Keratinocyte (primary cell): ENCODE data around the gene TRAF5. TPM values are rescaled to one million over a fixed set of nuclear protein-coding genes. Genes with fewer than 3 reads are reported as not detected.
A peak's percentile ranks its signal among the peaks of the same experiment; 100 is the strongest.

Experiments used
- DNase-seq: peaks from one replicate; pipeline ENCODE4 v3.0.0-alpha.2; 2011; ENCODE audit warnings: low read depth, missing footprints, low spot score
- FAIRE-seq: peaks from 2 replicates; lab custom pipeline; 2011; peaks lifted over from hg19 to GRCh38; lab: Jason Lieb, UNC
- H2AFZ ChIP-seq: 2 replicates; pipeline ENCODE4 v1.6.0; 2012; ENCODE audit warnings: low read length, control low read depth, inconsistent platforms; ENCODE audit not compliant: control insufficient read depth
- H3K27ac ChIP-seq: 2 replicates; pipeline ENCODE4 v1.5.1; 2011; ENCODE audit warnings: low read length; ENCODE audit not compliant: control insufficient read depth, insufficient read depth
- H3K27me3 ChIP-seq: 3 replicates; pipeline ENCODE4 v1.6.0; 2011; ENCODE audit warnings: low read length; ENCODE audit not compliant: control insufficient read depth, insufficient read depth; ENCODE audit errors: extremely low read depth
- H3K36me3 ChIP-seq, 2 experiments: 2 replicates in 1 of 2; 3 replicates in 1 of 2; pipeline ENCODE4 v1.5.1; 2011; ENCODE audit warnings: low read length in 2 of 2, mild to moderate bottlenecking in 1 of 2; ENCODE audit not compliant: control insufficient read depth in 2 of 2, insufficient read depth in 2 of 2; ENCODE audit errors: extremely low read depth in 1 of 2
- H3K4me1 ChIP-seq: 3 replicates; pipeline ENCODE4 v1.5.1; 2011; ENCODE audit warnings: low read length; ENCODE audit not compliant: control insufficient read depth, insufficient read depth; ENCODE audit errors: extremely low read depth
- H3K4me2 ChIP-seq: 3 replicates; pipeline ENCODE4 v1.6.0; 2011; ENCODE audit warnings: low read depth, low read length; ENCODE audit not compliant: control insufficient read depth, insufficient read depth; ENCODE audit errors: extremely low read depth
- H3K4me3 ChIP-seq, 3 experiments: fragments of 200-600 bp in 1 of 3; sonication (generic) in 1 of 3; 2 replicates in 2 of 3; 3 replicates in 1 of 3; pipeline ENCODE4 v1.5.1; 2011 to 2016; ENCODE audit warnings: low read length in 3 of 3, mild to moderate bottlenecking in 3 of 3, control low read depth in 2 of 3, inconsistent platforms in 1 of 3, low read depth in 1 of 3, mixed read lengths in 1 of 3, mixed run types in 1 of 3, moderate library complexity in 1 of 3; ENCODE audit not compliant: control insufficient read depth in 2 of 3, insufficient read depth in 2 of 3; ENCODE audit errors: extremely low read depth in 1 of 3
- H3K79me2 ChIP-seq: 2 replicates; pipeline ENCODE4 v1.6.0; 2012; ENCODE audit warnings: low read length; ENCODE audit not compliant: control insufficient read depth, insufficient read depth
- H3K9ac ChIP-seq: 3 replicates; pipeline ENCODE4 v1.6.0; 2011; ENCODE audit warnings: low read length; ENCODE audit not compliant: control insufficient read depth, insufficient read depth; ENCODE audit errors: extremely low read depth
- H3K9me1 ChIP-seq: 3 replicates; pipeline ENCODE4 v1.6.0; 2011; ENCODE audit warnings: low read length; ENCODE audit not compliant: control insufficient read depth, insufficient read depth; ENCODE audit errors: extremely low read depth
- H3K9me3 ChIP-seq: 2 replicates; pipeline ENCODE4 v1.5.1; 2012; ENCODE audit warnings: low read depth, low read length; ENCODE audit not compliant: control insufficient read depth
- H4K20me1 ChIP-seq: 3 replicates; pipeline ENCODE4 v1.6.0; 2011; ENCODE audit warnings: low read length; ENCODE audit not compliant: control insufficient read depth, insufficient read depth; ENCODE audit errors: extremely low read depth
- EZH2 ChIP-seq: IDR thresholded peaks from one replicate; pipeline ENCODE4 v1.6.1; 2012; ENCODE audit warnings: inconsistent platforms, mild to moderate bottlenecking, low read length, moderate library complexity
- dilution Hi-C: fragments of 300-500 bp; cut with MboI; formaldehyde crosslinking; loops from one replicate; pipeline ENCODE4 v1.7.0; 2020; ENCODE audit warnings: low sequenced_read_pairs; ENCODE audit not compliant: extremely low pct_ligation_motif_present
- polyA plus RNA-seq, 5 experiments: library from polyadenylated mRNA; depleted of rRNA in 3 of 5; stranded (reverse) in 3 of 5; stranded (forward) in 1 of 5; unstranded in 1 of 5; fragments of >200 nt; gene quantifications; 1 replicate in 1 of 5; 2 replicates in 3 of 5; 3 replicates in 1 of 5; pipeline versions ENCODE4 v1.2.1 to v1.2.3, GENCODE V29; 2011 to 2012; ENCODE audit warnings: missing spikeins in 2 of 5, low read depth in 1 of 5, low replicate concordance in 1 of 5
- TF ChIP-seq, protein P1 (sequence below), 3 experiments: IDR thresholded peaks in 1 of 3; conservative IDR thresholded peaks in 1 of 3; optimal IDR thresholded peaks in 1 of 3; 2 replicates in 2 of 3; 3 replicates in 1 of 3; pipeline versions ENCODE3 to v1.5.1; 2011; ENCODE audit warnings: low read length in 3 of 3, mild to moderate bottlenecking in 3 of 3, moderate library complexity in 2 of 3, control low read depth in 1 of 3, inconsistent platforms in 1 of 3; ENCODE audit not compliant: insufficient read depth in 2 of 3; ENCODE audit errors: extremely low read depth in 1 of 3

Gene TRAF5
- polyA plus RNA-seq, 1 donor (not counting 4 experiments of a cell fraction or from before 2014, with no cell fraction given), result 2.1 TPM

DNA sequence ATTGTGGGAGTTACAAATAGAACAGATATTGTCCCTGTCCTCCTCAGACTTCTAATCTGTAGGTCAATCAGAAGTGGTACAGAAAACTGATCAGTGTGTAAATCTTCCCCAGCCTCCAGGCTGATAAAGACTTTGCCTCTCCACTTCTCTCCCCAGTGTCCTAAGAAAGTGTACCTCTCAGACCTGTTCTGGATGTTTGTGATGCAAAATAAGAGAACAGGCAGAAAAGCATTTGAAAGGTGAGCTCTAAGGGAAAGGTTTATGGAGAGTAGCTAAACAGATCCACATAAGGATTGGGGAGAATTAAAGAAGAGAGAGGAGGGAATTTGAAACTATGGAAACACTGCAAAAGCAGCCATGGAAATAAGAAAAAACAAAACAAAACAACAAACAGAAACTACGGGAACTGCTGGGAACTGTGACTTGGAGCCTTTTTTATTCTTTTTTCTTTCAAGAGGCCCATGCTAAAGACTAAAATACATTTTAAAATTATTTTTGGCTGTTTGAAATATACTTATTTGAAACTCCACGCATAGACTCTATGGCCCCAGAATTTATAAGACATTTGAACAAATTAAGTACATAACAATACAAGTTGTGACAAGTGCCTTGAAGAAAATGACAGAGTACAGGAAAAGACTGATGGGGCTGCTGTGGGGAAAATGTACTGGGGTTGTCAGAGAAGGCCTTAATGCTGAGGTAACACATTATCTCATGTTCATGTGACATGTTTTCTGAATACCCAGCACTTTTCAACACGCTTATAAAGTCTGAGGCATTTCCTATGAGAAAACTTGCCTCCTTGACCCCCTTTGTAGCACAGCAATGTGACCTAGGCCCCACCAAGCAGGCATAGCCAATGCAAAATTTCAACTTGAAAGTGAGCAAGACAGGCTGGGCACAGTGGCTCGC is 51.2 kb downstream of the TRAF5 start:
- Histone ChIP-seq H3K79me2 (no peaks in the 10 kb centered on the region), H3K4me3 (no peak overlapping the region), H3K9ac (no peak overlapping the region), H2AFZ (no peak overlapping the region), H3K36me3 (no peaks in the 10 kb centered on the region), H4K20me1 (no peaks in the 10 kb centered on the region), H3K4me2 (no peak overlapping the region), H3K9me1 (no peaks in the 10 kb centered on the region), H3K4me1 (peaks cover 10% of the 10 kb centered on the region), H3K27ac (no peak overlapping the region), H3K9me3 (no peaks in the 10 kb centered on the region), H3K27me3 (no peaks in the 10 kb centered on the region)
- dilution Hi-C loops, result no loop called here
- FAIRE-seq, result no peak
- TF ChIP-seq, protein P1, sequence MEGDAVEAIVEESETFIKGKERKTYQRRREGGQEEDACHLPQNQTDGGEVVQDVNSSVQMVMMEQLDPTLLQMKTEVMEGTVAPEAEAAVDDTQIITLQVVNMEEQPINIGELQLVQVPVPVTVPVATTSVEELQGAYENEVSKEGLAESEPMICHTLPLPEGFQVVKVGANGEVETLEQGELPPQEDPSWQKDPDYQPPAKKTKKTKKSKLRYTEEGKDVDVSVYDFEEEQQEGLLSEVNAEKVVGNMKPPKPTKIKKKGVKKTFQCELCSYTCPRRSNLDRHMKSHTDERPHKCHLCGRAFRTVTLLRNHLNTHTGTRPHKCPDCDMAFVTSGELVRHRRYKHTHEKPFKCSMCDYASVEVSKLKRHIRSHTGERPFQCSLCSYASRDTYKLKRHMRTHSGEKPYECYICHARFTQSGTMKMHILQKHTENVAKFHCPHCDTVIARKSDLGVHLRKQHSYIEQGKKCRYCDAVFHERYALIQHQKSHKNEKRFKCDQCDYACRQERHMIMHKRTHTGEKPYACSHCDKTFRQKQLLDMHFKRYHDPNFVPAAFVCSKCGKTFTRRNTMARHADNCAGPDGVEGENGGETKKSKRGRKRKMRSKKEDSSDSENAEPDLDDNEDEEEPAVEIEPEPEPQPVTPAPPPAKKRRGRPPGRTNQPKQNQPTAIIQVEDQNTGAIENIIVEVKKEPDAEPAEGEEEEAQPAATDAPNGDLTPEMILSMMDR (optimal IDR thresholded peaks at IDR 0.05 in 1 of 3, IDR thresholded peaks at IDR 0.05 in 1 of 3, conservative IDR thresholded peaks at IDR 0.05 in 1 of 3; ENCODE audit: extremely low read depth in 1 of 3, insufficient read depth in 2 of 3, low read length in 3 of 3), result no peak
- TF ChIP-seq EZH2, result no peak
- no peak for DNase-seq

DNA sequence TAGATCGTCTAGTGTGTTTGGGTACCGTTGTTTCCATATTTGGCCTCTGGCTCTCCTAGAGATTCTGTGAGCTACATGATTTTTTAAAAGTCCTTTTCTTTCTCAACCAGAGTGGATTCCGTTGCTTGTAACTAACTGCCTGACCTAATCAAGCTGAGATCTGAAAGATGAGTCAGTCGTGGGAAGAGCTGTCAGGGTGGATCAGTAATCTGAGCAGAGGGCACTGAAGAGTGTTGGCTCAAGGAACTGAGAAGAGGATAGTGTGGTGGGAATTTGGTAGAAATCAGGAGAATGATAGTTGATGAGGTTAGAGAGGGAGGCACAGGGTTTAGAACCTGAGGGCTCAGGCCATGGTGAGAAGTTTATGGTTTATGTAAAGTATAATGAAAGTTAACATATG is 52.2 kb downstream of the TRAF5 start:
- no peaks in the 10 kb centered on the region for H4K20me1 ChIP-seq
- H3K36me3 ChIP-seq, result no peaks in the 10 kb centered on the region
- H2AFZ ChIP-seq, result no peak overlapping the region
- H3K4me2 ChIP-seq, result no peak overlapping the region
- no peaks in the 10 kb centered on the region for H3K9me1 ChIP-seq
- peak; percentile 63 for FAIRE-seq
- H3K9ac ChIP-seq, result no peak overlapping the region
- no peaks in the 10 kb centered on the region for H3K27me3 ChIP-seq
- no peak overlapping the region for H3K27ac ChIP-seq
- no peak overlapping the region for H3K4me3 ChIP-seq
- H3K4me1 ChIP-seq, result peaks cover 16% of the 10 kb centered on the region
- dilution Hi-C loops, result no loop called here
- no peaks in the 10 kb centered on the region for H3K9me3 ChIP-seq
- TF ChIP-seq, protein P1 (optimal IDR thresholded peaks at IDR 0.05 in 1 of 3, IDR thresholded peaks at IDR 0.05 in 1 of 3, conservative IDR thresholded peaks at IDR 0.05 in 1 of 3; ENCODE audit: extremely low read depth in 1 of 3, insufficient read depth in 2 of 3, low read length in 3 of 3), result no peak
- no peak for TF ChIP-seq EZH2
- DNase-seq, result no peak
- no peaks in the 10 kb centered on the region for H3K79me2 ChIP-seq
